ENCODE measurements around the gene PAK2.
"Not testable (repeated sequence)": the region's sequence is repeated elsewhere in the genome, so short reads cannot be mapped to it uniquely, and the experiment has no call there.

The PAK2 gene

GRCh38 chr3:196739671-196740480 lies at the start of gene PAK2:
Gene PAK2 (plus strand): TSS chr3:196739857. CDS start chr3:196782647, 42,790 bp downstream.
- DNase-seq, result peak; percentile 92

GRCh38 chr3:196689941-196690660 lies 49.6 kb upstream of the PAK2 start:
- no peak for DNase-seq

GRCh38 chr3:196691386-196691785 lies 48.3 kb upstream of the PAK2 start:
- DNase-seq, result no peak

- peak; percentile 46 to 60 for DNase-seq
Measured at GRCh38 chr3:196694202-196694638, 45.4 kb upstream of the PAK2 start.

DNA sequence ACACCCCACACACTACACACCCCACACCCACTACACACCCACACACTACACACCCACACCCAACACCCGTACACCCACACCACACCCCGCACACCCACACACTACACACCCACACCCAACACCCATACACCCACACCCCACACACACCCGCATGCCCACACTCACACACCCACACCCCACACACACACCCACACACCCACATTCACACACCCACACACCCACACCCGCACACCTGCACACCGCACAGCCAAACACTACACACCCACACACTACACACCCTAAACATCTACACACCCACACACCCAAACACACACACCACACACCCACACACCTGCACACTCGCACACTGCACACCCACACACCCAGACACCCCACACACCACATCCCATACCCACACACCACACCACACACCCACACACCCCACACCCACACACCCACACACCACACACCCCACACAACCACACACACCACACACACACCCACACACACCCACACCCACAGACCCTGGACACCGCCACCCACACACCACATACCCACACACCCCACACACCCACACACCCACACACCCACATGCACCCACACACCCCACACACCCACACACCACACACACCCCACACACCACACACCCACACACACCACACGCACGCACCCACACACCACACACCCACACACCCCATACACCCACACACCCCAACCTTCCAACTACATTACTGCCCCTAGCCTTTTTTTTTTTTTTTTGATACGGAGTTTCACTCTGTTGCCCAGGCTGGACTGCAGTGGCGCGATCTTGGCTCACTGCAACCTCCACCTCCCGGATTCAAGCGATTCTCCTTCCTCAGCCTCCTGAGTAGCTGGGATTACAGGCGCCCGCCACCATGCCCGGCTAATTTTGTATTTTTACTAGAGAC lies 44.5 kb upstream of the PAK2 start:
- DNase-seq, result peak; percentile 29 to 33

DNA sequence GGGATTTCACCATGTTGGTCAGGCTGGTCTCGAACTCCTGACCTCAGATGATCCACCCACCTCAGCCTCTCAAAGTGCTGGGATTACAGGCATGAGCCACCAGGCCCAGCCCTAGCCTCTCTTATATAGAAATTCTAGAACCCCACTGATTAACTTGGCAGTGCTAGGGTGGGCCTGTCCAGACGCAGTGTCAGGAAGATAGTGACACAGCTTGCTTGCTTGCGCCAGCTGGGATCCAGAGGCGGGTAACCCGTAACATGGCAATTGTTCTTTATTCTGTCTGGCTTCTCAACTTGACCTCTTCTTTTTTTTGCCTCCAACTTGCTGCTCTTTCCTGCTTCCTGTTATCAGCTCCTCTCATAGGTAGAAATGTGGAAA lies 43.8 kb upstream of the PAK2 start:
- no peak for DNase-seq

DNA sequence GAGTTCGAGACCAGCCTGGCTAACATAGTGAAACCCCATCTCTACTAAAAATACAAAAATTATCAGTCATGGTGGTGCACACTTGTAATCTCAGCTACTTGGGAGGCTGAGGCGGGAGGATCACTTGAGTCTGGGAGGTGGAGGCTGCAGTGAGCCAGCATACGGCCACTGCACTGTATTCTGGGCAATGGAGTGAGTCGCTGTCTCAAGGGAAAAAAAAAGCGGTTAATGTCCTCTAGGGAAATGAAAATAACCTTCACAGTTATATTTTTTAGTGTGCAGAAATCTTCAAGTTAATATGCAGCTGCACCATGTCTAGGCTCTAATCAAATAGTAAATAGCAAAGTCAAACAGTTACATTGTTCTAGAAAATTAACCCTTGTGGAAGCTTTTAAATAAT lies 42.4 kb upstream of the PAK2 start:
- no peak for DNase-seq

- no peak for DNase-seq
Measured at GRCh38 chr3:196699749-196700148, 39.9 kb upstream of the PAK2 start.

- no peak for DNase-seq
Measured at GRCh38 chr3:196700801-196701200, 38.9 kb upstream of the PAK2 start.

DNA sequence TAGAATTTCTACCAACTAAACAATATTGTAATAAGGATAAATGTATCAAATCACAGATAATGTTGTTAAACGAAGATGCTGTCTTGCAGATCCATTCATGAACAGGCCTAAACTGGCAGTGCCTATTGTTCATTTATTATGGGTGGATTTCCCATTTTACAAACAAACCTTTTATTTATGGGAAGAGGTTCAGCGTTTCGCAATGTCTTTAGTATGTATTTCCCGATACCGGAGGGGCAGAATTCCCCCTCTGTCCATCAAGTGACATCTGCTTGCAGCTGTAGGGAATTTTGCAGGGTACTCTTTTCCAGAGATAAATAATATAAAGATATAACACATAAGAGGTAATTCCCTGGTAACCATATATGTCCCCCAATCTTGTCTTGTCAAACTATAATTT lies 33.3 kb upstream of the PAK2 start:
- DNase-seq, result no peak

GRCh38 chr3:196706731-196707130 lies 32.9 kb upstream of the PAK2 start:
- DNase-seq, result no peak

- DNase-seq, result no peak
Measured at GRCh38 chr3:196707566-196707965, 32.1 kb upstream of the PAK2 start.

DNA sequence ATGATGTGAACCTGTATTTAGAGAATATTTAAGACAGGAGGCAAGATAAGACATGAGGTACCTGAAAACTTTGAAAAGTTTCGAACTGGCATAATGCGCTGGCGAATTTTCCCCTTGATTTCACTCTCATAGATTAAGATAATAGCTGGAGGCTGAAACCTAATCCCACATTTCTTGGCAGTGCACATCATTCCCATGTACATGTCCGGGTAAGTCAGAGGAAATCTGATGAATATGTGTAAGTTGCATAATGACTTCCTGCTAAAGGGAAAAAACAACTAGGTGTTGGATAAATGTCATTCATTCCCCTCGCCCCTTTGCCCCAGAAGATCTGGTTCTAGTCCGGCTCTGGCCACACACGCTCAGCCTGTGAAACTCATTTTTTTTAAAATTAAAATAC lies 31.2 kb upstream of the PAK2 start:
- no peak for DNase-seq

DNA sequence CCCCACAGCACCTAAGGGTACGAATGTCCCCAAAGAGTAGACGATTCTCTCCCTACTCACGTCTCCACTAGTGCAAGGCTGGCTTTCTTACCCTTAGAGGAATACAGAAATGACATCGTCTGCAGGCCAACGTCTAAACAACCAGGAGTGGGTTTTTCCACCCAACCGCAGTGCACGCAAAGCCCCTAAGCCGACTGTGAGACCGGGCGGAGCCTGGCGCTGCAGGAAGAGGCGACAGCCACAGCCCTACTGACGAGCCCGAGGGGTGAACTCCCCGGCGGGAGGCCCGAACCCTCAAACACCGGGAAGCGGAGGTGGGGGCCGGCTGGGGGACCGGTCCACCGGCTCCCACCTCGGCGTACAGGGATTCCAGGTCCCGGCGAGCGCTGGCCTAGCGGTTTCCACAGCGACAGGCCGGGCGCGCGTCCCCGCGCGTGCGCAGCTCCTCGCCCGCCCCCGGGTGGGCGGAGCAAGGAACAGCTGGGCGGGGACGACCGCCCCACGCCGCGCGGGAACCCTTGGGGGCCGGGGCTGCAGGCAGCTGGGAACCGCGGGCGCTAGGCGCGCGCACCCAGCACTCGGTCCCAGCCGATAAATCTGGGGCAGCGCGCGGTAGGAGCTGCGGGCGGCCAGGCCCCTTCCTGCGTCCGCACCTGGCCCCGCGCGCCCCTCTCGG lies 27.7 kb upstream of the PAK2 start, which contains the start of the genes CEP19 and PIGX:
TSS of gene CEP19 (minus strand) at position 413 of the 676 bp plus-strand sequence. CDS start 3,593 bp downstream, outside the sequence.
TSS of gene PIGX (plus strand) at position 540 of the 676 bp plus-strand sequence.
- DNase-seq, result peak; percentile 94 to 95

DNA sequence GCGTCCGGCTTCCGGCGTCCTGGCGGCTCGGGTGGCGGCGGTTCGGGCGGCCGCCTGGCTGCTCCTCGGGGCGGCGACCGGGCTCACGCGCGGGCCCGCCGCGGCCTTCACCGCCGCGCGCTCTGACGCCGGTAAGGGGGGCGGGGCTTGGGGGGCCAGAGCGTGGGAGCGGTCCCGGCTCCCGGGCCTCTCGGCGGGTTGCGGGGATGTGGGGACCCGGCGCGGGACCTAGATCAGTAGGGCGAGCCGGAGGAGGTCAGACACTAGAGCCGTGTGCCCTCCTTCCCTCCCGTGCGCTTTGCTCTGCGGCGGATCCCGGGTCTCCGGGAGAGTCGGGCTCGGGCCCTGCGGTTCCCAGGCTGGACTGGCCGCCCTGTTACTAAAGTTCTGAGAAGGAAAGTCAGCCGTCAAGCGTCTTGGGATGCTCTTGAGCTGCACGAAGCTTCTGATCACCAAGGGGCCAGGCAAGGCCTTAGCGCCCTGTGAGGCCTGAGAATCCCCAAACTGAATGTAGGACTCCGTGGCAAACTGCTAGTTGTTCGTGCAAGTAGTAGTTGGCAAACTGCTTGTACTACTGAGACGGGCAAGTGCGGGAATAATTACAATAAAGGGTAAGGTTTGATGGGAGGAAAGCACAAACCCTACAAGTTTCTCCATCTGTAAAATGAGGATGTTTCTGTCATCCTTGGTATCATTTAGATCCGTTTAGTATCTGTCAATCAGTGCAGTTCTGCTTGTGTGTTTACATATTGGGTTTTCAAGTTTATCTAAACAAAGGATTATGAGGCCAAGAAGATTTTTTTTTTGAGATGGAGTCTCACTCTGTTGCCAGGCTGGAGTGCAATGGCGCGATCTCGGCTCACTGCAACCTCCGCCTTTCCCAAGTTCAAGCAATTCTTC lies 26.9 kb upstream of the PAK2 start:
- DNase-seq, result peak; percentile 75 to 79

GRCh38 chr3:196717162-196717561 lies 22.5 kb upstream of the PAK2 start:
- not testable (repeated sequence) for DNase-seq

GRCh38 chr3:196721097-196721496 lies 18.6 kb upstream of the PAK2 start:
- no peak for DNase-seq

- DNase-seq, result peak in 1 of 2 donors; percentile 34
Measured at GRCh38 chr3:196726788-196727675, 12.6 kb upstream of the PAK2 start.

DNA sequence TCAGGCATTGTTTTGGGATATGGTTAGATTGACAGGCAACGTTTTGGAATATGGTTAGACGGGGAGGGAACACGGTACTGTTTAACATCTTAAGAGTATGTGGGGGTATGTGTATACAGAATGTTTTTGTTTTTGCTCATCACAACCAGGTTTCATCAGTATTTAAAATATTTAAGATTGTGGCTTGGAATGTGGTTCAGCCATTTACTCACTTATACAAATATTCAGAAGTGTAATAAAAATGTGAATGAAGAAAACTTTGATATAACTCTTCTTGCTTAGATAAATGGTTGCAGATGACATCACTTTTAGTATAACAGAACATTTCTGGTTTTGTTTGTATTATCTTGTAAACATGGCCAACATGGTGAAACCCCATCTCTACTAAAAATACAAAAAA lies 3.9 kb upstream of the PAK2 start:
- no peak for DNase-seq
